ENCODE data around the gene RCBTB2.
"Not testable (repeated sequence)": the region's sequence is repeated elsewhere in the genome, so short reads cannot be mapped to it uniquely, and the experiment has no call there.

The RCBTB2 gene

DNA sequence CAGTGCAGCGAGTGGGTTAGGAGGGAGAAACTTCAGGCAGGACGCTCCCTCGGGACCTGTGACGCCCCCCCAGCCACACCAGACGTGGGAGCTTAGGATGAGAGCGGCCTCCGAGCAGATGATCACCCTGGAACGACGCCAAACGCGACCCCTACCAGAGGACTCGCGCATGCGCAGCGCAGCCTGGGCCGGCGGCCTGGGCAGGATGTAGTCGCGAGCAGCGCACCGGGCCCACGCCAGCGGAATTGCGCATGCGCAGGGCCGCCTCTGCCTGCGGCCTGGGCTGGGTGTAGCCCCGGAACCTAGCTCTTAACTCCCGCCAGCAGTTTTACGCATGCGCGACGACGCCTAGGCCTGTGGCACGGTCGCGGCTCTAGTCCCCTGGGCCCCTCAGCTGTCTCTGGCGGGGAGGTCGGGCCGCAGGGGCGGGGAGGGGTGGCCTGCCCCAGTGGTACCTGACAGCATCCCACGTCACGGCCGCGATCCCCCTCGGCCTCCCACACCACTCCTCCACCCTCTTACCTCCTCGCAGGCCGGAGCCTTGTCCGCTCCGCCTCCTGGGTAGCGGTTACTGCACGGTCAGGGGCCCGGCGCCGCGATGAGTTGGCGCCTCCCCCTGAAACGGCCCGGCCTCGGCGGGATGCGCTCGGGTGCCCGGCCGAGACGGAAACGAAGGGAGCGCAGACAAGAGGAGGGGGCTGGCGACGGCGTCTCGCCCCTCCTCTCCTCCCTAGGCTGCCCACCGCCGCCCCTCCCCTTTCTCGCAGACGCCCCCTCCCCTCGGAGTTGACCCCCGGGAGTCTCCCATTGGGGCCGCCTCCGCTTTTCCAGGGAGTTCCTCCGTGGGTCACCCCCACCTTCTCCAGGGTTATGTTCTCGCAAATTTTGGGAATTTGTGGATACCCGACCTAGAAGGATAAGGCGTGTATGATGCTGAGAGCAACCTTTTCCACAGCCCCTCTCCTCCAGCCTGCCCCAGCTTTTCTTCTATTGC lies at the start of gene RCBTB2:
TSS of gene RCBTB2 (minus strand) at position 575 of the 994 bp plus-strand sequence. CDS start 11,141 bp downstream, outside the sequence.
- peak; percentile 99 for DNase-seq (ENCODE audit: low read depth, low spot score)

DNA sequence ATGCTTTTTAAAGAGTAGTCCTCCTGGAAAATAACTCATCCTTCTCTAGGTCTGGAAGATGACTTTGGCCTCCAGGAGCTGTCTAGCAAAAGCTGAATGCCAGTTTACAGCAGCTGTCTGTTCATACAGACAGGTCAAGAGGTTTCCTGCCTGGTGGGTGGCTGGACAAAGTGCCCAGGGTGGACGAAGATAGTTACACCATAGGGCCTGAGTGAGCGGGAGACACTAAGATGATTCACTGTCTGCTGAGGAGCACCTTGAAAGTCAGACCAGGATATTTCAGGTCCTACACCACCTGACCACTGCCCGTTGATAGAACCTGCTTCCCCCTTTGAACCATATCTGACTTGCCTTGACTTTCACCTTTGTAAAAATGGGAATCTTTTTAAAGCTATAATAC lies 49.2 kb upstream of the RCBTB2 start:
- DNase-seq (ENCODE audit: low read depth, low spot score), result no peak

DNA sequence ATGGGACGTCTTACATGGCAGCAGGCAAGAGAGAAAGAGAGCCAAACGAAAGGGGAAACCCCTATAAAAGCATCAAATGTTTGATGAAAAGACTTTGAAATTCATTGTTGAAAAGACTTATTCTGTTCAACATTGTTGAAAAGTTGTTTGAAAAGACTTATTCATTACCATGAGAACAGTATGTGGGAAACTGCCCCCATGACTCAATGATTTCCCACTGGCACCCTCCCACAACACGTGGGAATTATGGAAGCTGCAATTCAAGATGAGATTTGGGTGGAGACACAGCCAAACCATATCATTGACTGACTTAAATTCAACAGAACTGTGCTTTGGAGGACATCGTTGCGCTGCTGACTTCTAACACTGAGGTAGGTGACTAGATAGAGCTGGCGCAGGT lies 48.0 kb upstream of the RCBTB2 start:
- DNase-seq (ENCODE audit: low read depth, low spot score), result no peak

DNA sequence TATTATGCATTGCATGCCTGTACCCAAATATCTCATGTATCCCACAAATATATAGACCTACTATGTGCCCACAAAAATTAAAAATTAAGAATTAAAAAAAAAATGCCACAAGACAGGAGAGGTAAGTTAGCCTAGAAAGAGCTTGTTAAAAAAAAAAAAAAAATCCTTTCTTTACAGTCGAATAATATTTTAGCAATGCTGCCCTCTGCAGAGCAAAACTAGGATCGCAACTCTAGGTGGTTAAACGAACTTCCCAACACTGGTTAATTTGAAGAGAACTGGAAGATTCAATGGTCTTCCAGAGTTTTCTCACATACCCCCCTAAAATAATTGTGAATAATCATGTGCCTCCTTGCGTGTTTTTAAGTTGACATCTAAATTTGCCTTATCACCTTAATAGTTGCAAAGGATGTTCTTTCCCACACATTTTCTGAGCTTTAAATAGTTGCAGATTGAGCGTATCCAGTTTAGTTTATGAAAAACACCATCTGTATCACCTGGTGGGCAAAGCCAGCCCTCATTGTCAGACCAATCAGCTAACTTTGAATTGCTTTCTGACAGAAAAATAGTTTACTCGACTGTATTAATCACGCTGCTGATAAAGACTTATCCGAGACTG lies 47.4 kb upstream of the RCBTB2 start:
- DNase-seq (ENCODE audit: low read depth, low spot score), result peak; percentile 46

DNA sequence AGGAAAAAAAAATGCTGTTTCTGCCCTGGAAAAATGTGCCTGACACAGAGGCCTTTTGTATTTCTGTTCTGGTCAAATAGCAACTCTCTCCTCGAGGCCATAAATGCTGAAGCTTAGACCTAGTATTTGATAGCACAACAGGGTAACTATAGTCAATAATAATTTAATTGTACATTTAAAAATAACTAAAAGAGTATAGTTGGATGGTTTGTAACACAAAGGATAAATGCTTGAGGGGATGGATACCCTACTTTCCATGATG lies 47.0 kb upstream of the RCBTB2 start:
- not testable (repeated sequence) for DNase-seq (ENCODE audit: low read depth, low spot score)

DNA sequence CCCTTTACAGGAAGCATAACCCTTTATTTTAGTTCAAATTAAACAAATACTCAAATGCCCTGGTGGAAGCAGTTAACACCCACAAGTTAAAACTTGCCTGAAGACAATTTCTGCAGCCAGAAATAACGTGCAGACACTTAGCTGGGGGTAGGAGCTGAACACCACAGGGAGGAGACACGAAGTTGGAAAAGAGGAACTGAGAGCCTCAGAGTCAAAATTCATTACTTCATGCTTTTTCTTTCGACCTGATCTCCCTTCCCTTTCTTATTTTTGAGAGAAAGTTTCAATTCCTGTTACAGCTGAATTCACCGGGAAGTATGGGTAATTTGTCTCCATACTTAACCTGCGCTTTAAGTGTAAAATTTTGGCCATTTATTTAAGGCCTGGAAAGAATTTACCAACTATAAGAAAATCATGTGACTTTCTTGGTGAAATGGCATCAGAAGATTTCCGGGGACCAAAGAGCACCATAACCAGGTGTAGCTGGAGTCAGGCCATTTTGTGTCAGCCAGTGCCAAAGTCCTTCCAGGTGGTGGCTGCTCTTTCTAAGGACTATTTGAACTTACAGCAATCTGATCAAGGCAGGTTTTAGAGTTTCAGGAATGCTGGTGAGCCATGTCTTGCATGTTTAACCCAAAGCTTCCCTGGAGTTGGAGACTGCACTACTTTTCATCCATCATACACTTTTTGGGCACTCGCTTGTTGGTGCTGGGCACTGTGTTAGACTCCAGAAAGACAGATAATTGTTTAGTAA lies 46.5 kb upstream of the RCBTB2 start:
- no peak for DNase-seq (ENCODE audit: low read depth, low spot score)

DNA sequence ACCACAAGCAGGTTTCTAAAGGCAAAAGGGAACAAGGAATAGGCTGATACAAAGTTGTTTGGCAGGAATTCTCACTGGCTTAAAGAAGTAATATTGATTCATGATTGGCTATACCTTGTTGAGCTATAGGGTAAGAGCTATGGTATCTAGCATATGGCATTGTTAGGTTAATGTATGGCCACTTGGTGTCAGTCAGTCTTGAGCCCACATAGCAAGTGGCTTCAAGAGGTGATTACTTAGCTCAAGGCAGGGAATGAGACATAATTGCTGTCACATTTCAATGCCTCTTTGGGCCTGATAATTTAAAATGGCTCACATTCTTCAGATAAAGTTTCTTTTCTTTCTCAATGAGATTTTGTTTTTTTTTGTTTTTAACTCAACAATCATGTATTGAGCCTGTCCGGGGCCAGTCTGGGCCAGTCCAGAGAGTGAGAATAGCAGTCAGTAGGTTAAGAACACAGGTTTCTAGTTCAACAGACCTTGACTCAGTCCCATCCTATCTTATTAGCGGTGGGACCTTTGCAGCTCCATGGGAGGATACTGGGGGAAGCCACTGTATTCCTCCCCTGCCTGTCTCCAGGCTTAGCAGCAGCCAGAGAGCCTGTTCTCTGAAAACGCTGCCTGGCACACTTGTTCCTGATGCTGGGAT lies 45.8 kb upstream of the RCBTB2 start:
- DNase-seq (ENCODE audit: low read depth, low spot score), result no peak

DNA sequence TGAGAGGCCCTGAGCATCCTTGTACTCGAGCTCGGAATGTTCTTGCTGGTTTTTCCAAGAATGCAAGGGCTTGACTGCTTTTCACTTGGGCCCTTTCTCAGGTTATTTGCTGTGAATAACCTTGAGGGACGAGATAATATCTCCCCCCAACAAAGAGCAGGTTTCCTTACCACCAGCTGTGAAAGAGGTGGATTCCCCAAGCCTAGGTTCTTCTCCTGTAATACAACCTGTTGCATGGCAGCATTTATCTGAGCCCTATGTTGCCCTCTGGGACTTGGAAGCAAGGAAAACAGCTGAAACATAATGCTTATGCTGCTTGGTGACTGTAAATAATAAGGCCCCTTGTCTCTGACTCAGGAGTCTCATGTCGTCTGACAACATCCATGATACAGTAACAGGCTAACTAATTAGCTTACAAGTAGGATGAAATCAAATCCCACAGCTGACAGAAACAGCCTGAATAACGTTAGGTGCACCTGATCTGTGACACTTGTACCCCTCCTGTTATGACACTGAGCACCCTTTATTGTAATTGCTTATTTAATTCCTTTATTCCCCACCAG lies 43.6 kb upstream of the RCBTB2 start:
- no peak for DNase-seq (ENCODE audit: low read depth, low spot score)

DNA sequence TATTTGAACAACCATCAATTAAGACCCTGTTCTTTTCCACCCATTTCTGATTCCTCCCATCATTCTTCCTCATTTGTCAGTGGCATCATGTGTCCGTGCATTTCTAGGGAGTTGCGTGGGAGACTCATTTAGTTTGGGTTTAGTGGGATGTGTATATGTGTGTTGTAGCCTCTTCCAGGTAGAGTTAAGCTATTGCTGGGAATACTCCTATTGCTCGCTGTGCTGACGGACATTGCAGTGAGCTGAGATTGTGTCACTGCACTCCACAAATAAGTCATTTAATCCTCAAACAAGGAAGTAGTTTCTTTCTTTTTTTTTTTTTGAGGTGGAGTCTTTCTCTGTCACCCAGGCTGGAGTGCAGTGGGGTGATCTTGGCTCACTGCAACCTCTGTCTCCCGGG lies 42.2 kb upstream of the RCBTB2 start:
- DNase-seq (ENCODE audit: low read depth, low spot score), result no peak

DNA sequence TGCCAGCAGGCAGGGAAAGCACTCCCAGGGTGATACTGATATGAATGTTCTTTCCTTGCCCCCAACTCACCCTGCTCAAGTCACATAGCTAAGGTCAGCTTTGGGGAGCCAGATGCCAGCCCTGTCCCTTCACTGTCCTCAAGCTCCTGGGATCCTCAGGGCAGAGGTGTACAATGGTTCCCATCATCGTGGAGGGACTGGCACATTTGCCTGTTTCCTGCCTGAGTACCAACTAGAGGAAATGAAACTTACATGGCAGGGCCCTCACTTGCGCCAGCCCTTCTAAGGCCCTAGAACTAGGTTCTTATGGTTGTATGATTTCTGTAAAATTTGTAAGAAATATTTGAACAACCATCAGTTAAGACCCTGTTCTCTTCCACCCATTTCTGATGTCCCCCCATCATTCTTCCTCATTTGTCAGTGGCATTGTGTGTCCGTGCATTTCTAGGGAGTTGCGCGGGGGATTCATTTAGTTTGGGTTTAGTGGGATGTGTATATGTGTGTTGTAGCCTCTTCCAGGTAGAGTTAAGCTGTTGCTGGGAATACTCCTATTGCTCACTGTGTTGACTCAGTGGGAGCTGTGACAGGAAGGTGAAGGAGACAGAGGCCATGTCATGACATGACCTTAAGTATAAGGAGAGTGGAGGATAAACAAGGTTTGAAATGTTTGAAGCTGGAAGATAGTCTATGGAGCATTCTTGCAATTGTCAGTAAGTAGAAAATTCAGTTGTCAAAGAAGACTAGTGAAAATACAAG lies 41.3 kb upstream of the RCBTB2 start:
- DNase-seq (ENCODE audit: low read depth, low spot score), result no peak

DNA sequence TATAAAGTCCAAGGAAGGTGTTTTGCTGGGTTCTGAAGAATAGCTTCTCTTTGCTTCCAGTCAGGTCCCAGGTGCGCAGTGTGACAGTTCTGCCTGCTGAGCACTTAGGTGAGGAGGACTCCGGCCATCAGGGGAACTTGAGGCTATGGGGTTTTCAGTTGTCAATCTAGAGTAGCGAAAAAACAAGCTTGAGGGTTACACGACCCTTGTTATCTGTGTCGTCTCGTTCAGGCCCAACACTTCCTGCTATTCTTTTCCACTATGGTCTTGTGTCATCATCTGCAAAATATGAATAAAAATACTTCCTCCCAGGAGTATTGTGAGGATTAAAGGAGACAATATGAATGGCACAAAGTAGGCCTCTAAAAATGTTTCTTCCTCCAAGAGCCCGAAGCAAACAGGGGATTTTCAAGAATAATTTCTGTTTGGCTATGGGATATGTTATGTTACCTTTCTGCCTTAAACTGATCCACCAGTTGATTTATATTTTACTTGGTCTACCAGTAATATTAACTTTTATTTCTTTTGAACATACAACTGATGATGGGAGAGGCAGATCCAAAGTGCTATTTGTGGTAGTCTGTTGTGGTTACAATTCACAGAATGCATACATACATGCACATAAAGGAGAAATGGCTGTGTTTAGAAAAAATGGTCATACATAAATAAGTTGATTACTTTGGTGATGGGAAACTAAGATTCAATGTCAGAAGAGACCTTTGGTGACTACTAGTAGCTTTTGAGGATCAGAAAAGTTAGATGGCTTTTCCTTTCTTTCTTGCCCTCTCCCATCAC lies 40.5 kb upstream of the RCBTB2 start:
- no peak for DNase-seq (ENCODE audit: low read depth, low spot score)

DNA sequence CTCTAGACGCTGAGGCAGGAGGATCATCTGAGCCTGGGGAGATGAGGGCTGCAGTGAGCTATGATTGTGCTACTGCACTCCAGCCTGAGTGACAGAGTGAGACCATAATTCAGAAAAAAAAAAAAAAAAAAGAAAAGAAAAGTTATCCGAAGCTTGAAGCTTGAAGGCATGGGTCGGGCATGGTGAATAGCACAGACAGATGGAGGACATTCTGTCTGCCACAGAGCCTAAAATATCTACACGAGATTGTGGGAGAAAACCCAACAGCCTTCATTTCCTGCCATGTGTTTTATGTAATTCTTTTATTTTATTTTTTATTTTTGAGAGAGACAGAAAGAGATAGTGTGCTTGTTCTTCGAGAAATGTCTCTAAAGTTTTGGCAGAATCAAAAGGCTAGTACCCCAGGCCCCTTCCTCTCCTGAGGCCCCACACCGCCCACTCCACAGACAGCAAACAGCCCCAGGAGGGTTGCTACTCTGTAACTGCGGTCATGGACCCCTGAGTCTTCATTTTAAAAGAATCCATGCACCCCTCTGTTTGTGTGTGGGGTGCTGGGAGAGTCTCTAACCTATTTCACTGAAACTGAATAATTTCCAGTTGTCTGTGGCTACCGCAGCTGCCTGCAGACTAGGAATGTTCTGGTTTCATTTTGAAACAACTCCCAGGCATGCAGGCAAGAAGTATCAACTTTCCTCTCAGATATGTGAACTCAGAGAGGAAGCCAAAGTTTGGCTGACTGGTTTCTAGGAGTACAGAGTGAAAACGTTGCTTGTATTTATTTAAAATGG lies 38.4 kb upstream of the RCBTB2 start:
- no peak for DNase-seq (ENCODE audit: low read depth, low spot score)

DNA sequence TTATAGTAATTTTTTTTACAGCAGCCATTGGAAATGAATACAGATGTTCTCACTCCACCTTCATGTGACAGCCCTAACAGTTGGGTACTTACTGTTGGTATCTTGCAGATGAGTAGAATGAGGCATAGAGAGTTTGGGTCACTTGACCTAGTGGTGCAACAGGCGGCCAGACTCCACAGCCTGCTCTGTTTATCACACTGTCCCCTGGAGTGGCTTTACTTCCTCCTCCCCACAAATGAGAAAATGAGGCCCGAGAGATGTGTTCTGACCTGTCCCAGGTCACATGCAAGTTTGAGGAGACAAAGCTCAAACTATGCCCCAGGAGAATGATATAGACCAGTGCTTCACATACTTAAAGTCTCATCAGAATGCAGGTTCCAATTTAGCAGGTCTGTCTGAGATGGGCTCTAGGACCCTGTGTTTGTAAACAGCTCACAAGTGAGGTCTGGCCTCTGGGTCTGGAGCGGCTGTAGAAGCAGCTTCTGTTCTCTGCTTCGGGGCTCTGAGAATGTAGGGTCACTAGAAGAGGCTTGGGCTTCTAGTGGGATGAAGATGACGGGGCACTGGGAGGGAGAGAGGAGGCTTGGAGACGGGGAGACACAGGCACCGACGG lies 37.4 kb upstream of the RCBTB2 start:
- no peak for DNase-seq (ENCODE audit: low read depth, low spot score)

DNA sequence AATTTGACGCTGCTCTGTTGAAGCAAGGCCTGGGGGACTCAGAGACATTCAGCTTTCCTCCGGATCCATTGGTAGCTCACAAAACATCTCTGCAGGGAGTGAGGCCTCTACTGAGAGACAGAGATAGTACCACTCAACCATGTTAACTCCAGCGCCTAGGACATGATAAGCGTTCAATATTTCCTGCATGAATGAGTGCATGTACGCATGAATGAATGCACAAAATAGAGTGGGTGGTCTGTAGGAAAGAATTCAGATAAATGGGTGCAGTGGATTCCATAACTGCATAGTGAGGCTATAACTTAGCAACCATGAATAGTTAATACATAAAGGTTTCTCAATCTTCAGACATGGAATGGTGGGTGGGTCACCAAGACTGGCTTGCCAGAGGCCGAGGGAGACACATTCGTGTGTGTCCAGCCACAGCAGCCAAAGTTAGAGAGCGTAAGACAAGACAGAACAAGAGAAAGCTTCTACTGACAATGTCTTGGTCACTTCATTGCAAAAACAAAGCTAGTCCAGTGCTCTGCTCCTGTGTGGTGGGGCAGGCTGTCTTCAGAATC lies 36.3 kb upstream of the RCBTB2 start:
- DNase-seq (ENCODE audit: low read depth, low spot score), result no peak

DNA sequence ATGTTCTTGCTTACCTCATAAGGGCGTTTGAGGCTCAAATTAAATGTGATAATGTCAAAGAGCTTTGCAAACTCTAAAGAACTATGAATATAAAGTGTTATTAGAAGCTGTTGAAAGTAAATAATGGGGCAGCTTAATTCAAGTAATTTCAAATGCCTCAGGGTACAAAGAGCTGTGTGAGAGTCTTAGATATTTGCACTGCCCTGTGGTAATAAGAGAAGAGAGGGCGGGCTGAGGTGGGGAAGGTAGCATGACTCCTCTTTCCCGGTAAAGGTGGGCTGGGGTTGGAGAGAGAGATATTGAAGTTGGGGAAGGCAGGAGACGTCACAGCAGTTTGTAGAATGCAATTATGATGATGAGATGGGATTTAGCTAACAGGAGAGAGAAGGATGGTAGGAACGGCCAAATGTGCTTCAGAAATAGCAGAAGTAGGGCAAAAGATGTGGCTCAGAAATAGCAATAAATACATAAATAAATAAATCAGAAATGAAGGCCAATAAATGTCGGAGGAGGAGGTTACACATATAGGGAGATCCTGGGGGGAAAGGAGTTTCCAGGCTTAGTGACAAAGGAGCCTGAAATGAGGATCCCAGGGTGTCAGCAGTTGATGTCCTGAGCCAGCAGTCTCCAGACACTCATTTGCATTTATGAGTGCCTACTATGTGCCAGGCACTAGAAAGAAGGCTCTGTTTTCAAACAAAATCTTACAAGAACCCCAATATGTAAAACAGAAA lies 35.7 kb upstream of the RCBTB2 start:
- DNase-seq (ENCODE audit: low read depth, low spot score), result no peak

DNA sequence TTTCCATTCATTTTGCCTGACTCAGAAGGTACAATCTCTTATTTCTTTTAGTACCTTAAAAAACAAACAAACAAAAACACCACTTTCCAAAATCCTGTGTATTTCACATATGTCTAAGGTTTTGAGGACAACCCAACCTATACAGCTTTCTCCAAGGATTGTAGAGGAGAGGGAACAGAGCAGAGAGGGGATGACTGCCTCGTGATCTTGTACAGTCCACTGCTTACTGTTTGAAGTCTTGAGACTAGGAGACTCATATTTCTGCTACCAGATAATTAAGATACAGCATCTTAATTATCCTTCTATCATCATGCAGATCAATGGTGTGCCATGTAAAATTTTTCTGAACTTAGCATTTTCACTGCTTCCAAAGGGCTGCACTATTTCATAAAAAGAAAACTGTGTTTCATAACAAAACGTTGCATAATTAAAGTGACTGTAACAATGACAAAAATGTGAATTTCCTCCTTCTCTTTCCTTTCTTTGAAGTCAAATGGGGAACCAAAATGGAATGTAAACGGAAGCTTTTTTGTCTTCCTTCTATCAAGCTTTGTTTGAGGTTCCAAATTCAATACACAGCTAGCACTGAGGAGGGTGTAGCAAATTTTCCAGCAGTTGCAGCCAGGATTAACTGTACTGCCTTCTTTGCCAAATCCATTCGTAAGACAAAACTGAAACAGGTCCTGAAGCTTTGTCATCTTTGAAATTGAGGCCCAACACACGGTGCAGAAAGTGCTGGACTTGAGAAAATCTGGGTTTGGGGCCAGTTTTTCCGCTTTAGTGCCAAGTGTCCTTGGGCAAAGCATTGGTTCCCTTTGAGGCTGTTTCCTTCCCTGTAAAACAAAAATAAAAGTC lies 34.9 kb upstream of the RCBTB2 start:
- DNase-seq (ENCODE audit: low read depth, low spot score), result no peak

DNA sequence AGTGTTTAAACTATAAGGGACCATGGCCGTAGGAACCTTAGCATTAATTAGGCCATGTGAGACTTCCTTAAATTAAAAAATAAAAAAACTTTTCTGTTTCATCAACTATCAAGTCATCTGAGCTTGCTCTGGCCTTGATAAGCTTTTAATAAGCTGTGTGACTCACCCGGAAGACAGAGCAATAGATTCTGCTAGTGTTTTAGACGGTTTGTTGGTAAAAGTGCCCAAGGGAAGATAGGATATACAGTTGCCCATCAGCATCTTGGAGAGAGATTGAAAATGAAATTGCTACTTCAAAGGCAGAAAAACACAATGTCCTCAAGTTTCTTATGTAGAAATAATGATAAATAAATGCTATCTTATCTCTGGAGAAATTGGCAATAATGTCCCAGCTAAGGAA lies 31.2 kb upstream of the RCBTB2 start:
- no peak for DNase-seq (ENCODE audit: low read depth, low spot score)

Measured in ELF-1 (cell line).